PFSK-1 (cell line): ENCODE results near the gene JRKL.

Experiments
- FOXP2 ChIP-seq: optimal IDR thresholded peaks from 2 replicates; pipeline ENCODE3; 2011; ENCODE audit warnings: borderline replicate concordance, control low read depth, inconsistent platforms; ENCODE audit not compliant: insufficient read depth; ENCODE audit errors: extremely low read length, extremely low read depth
- POLR2AphosphoS5 ChIP-seq: IDR thresholded peaks from 2 replicates; pipeline ENCODE4 v1.6.1; 2012; ENCODE audit warnings: low read depth, mild to moderate bottlenecking, control low read depth, low read length, moderate library complexity
- REST ChIP-seq, 2 experiments: IDR thresholded peaks; 2 replicates each; pipeline versions ENCODE4 v1.6.1 to v1.8.0; 2011 to 2012; ENCODE audit warnings: low read depth in 2 of 2, low read length in 2 of 2, control low read depth in 1 of 2, inconsistent platforms in 1 of 2, mild to moderate bottlenecking in 1 of 2, moderate library complexity in 1 of 2; ENCODE audit not compliant: insufficient read depth in 1 of 2
- TAF1 ChIP-seq: IDR thresholded peaks from 2 replicates; pipeline ENCODE4 v1.6.1; 2012; ENCODE audit warnings: low read length, control low read depth, borderline replicate concordance; ENCODE audit not compliant: insufficient read depth

- no peak for TF ChIP-seq REST (IDR thresholded peaks at IDR 0.05; ENCODE audit: insufficient read depth in 1 of 2, low read depth in 2 of 2, low read length in 2 of 2)
- no peak for TF ChIP-seq FOXP2
- no peak for TF ChIP-seq TAF1
- no peak for TF ChIP-seq POLR2AphosphoS5
These were observed 22.5 kb upstream of the JRKL start for GRCh38 chr11:96367342-96367741.
